ENCODE data around the gene TRIM50. TPM values are rescaled to one million over a fixed set of nuclear protein-coding genes. Genes with fewer than 3 reads are reported as not detected.
"Not testable (repeated sequence)": the region's sequence is repeated elsewhere in the genome, so short reads cannot be mapped to it uniquely, and the experiment has no call there.

The TRIM50 gene
- total RNA-seq, 1 experiment from 2014 or later, result not detected

GRCh38 chr7:73350306-73351068 lies 22.6 kb upstream of the TRIM50 start:
- no peak for DNase-seq (ENCODE audit: low read depth)

- DNase-seq (ENCODE audit: low read depth), result no peak
Observed at GRCh38 chr7:73349763-73350162, 21.9 kb upstream of the TRIM50 start.

GRCh38 chr7:73345951-73346350 lies 18.1 kb upstream of the TRIM50 start:
- DNase-seq (ENCODE audit: low read depth), result no peak

GRCh38 chr7:73345538-73345937 lies 17.7 kb upstream of the TRIM50 start:
- no peak for DNase-seq (ENCODE audit: low read depth)

DNA sequence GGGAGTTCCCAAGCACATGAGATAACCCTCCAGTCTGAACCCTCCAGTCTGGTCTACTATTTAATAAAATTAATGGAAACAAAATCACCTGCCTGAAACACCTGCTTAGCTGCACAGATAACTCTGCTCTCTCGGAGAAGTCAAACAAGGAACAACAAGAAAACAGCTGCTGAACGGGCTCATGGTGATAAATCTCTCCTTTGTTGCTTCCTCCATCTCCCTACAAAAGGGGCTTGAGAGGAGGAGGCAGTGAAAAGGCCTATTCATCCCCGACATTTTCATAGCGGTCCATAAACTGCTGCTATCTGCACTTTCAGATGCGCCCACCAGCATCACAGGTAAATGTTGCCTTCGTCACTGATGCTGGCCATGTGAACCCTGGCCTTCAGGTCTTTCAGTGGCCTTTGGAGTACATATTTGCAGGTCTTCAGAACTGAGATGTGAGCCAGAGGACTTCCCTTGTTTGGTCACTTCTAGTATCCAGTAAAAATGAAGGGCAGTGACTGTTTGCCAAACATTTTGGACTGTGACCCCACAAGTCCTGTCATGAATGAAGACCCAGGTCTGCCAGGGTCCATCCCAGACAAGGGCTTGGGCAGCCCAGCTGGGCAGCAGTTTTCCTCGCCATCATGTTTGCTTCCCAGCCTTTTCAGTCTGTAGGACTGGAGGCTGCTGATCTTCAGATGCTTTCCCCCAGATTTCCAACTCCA lies 15.9 kb upstream of the TRIM50 start:
- no peak for DNase-seq (ENCODE audit: low read depth)

DNA sequence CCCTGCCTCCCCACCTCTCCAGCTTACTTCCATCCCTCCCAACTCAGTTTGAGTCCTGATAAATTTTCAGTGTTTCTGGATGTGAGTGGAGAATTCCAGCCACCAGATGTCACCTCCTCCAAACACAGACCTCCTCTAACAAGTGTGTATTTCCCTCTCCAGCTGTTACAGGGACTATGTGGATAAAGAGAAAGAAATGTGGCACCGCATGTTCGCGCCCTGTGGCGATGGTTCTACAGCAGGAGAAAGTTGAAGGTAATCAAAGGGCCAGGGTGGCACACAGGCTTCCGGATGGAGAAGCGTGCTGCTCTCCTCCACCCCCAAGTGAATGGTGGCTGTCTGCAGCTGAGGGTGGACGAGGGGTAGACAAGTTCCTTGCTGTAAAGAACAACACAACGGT lies 14.8 kb upstream of the TRIM50 start:
- DNase-seq (ENCODE audit: low read depth), result peak; percentile 34

DNA sequence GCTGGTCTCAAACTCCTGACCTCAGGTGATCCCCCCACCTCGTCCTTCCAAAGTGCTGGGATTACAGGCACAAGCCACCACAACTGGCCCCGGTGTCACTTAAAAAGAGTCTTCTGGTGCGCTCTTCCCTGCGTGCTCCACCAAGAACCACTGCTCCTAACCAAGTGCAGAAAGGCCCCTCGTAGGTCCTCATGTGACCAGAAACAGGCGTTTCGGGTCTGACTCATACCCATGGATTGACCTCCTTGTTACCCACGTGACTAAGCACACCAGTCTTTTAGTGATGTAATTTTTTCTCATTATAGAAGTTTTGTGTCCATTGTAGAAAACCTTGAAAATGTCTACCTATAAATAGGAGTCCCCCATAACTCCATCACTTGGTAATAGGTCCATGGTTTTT lies 14.0 kb upstream of the TRIM50 start:
- DNase-seq (ENCODE audit: low read depth), result peak; percentile 78

GRCh38 chr7:73340514-73340913 lies 12.6 kb upstream of the TRIM50 start:
- no peak for DNase-seq (ENCODE audit: low read depth)

DNA sequence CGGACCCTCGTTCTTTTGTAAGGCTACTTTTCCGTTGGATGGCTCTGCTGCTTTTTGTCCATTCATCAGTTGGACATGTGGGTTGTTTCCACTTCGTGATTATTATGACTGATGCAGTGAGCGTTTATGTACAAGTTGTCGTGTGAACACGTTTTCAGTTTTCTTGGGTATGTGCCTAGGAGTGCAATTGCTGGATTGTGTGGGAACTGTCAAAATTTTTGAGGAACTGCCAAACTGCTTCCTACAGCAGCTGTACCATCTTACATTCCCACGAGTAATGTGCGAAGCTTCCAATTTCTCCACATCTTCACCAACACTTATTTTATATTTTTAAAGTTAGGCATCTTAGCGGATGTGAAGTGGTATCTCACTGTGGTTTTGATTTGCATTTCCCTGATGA lies 10.4 kb upstream of the TRIM50 start:
- DNase-seq (ENCODE audit: low read depth), result no peak

DNA sequence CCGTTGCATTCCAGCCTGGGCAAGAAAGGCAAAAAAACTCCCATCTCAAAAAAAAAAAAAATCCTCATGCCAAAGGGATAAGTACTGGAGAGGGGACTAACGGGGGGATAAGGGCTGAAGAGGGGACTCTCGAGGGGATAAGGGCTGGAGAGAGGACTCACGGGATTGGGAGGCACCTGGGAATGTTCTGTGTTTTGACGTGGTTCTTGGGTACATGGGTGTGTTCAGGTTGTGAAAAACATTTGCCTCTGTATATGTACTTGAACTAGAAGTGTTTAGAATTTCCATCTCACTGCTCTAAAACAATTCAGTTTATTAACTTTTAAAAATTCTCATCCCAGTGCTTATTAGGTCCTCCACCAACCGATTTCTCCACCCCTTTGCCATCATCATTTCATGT lies 4.6 kb upstream of the TRIM50 start:
- DNase-seq (ENCODE audit: low read depth), result no peak

- DNase-seq (ENCODE audit: low read depth), result no peak
Observed at GRCh38 chr7:73330772-73331171, 2.9 kb upstream of the TRIM50 start.

- peak; percentile 70 for DNase-seq (ENCODE audit: low read depth)
Observed at GRCh38 chr7:73329861-73330581, 2.1 kb upstream of the TRIM50 start.

DNA sequence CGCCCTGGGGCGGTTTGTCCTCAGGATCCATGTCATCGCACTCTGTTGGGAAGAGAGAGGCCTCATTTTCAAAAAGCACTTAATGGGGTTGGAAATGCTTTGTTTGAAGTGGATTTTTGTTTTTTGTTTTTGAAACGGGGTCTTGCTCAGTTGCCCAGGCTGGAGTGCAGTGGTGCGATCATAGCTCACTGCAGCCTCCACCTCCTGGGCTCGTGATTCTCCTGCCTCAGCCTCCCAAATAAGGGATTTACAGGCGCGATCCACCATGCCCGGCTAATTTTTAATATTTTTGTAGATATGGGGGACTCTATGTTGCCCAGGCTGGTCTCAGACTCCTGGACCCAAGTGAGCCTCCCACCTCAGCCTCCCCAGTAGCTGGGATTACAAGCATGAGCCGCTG lies 814 bp upstream of the TRIM50 start:
- no peak for DNase-seq (ENCODE audit: low read depth)

DNA sequence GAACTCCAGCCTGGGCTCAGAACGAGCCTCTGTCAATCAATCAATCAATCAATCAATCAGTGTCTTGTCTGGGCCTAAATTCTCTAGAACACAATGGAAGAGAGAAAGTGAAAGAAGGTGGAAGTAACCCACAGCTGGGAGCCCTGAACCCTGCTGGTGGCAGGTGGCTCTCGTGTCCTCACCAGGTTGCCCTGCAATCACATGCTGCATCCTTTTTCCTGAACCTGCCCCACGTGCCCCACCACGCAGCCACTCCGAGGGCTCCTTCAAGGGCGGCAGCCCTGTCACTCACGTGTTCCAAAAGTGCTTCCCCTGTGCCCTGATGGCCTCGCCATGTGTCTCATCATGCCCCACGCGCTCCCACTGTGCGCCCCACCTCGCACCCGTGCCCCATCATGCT lies 433 bp downstream of the TRIM50 start:
- DNase-seq (ENCODE audit: low read depth), result not testable (repeated sequence)

DNA sequence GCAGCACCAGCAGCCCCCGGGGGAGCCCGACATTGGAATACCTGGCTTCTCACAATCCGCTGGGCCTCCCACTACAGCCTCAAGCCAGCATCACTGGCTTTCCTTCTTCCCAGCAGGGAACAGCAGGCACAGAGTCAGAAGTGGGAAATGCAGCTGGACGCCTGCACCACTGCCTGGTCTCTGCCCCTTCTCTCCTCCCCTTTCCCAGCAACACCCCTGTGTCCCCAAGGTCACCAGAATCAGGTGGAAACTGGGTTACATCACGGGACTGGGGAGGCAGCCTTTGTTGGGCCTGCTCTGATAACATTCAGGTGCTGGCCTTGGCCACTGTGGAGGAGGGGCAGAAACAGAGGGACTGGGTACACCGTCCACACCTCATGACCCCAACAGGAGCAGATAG lies 2.5 kb downstream of the TRIM50 start:
- DNase-seq (ENCODE audit: low read depth), result not testable (repeated sequence)

DNA sequence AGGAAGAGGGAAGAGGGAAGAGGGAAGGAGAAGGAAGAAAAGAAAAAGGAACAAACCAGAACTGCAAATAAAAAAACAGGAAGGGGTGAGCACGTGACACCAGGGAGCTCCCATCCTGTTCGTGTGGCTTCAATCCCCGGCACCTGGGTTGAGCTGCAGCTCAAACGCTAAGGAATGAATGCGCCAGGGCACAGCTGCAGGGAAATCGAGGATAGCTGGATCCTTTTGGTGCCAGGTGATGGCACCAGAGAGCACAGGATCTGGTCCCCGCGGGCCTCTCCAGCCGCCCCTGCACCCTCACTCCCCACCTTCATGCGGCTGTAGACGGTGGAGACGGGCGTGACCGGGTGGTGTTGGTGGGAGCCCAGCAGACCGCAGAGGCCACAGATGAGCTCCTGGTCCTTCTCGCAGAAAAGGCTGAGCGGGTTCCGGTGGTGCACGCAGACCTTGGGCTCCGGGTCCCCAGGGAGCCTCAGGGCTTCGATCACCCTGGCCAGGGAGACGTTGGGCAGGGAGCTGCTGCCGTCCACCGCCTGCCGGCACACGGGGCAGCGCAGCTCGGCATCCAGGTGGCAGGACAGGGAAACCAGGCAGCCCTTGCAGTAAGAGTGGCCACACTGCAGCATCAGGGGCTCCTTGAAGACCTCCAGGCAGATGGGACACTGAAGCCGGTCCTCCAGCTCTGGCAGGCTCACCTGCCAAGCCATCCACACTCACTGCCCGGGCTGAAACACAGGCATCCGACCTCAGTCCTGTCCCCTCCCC lies 3.6 kb downstream of the TRIM50 start:
- peak; percentile 78 for DNase-seq (ENCODE audit: low read depth)

- not testable (repeated sequence) for DNase-seq (ENCODE audit: low read depth)
Observed at GRCh38 chr7:73323434-73324080, 4.3 kb downstream of the TRIM50 start.

GRCh38 chr7:73320009-73320408 lies 7.9 kb downstream of the TRIM50 start:
- DNase-seq (ENCODE audit: low read depth), result peak; percentile 48

DNA sequence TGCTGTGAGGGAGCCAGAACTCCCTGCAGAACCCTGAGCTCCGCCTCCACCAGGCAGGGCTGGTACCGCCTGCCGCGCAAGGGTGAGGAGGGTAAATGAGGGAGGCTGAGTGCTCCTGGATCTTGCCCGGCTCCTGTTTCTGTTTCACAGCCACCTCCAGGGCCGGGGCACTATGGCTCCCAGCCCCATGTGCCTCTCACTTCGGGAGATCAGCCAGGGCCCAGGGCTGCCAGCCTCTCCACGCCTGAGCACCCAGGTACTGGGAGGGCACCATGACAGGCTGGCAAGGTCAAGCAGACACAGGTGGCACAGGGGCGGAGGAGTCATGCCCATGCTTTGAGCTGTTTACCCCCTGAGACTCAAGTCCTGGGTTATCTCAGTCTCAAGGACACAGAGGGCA lies 8.3 kb downstream of the TRIM50 start:
- DNase-seq (ENCODE audit: low read depth), result not testable (repeated sequence)

DNA sequence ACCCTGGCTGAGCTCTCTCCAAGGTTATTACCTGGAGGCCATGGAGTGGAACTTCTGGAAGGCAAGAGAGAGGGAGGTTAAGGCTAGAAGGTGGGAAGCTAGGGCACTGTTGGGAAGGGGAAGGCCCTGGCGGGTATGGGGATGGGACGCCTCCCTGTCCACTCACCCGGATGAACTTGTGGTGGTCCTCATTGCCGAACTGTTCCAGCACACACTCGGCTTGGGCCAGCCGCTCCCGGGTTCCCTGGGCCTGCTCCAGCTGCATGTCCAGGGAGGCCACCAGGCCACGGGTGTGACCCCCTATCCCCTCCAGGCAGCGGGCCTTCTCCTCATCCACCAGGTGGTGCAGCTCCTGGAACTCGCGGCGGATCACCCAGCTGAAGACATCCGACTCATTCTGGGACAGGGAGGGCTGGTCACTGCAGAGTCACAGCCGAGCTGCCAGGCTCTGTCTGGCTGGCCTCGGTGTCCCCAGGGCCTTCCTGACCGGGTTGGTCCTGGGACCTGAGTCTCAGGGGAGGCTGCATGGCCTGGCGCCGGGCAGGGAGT lies 9.2 kb downstream of the TRIM50 start:
- DNase-seq (ENCODE audit: low read depth), result not testable (repeated sequence)

- no peak for DNase-seq (ENCODE audit: low read depth)
Observed at GRCh38 chr7:73316521-73316920, 11.4 kb downstream of the TRIM50 start.

Measured in Daoy (cell line).